Neural progenitor cell (in vitro differentiated cells): ENCODE data around the gene PRCP. TPM values are rescaled to one million over a fixed set of nuclear protein-coding genes. Genes with fewer than 3 reads are reported as not detected.

ENCODE experiments used
- DNase-seq: peaks from one replicate; pipeline ENCODE4 v3.0.0-alpha.2; 2016; ENCODE audit warnings: low spot score
- H2AFZ ChIP-seq: fragments of 200-600 bp; sonication (generic); replicated peaks from 2 replicates; pipeline ENCODE4 v1.6.1; 2016; ENCODE audit warnings: antibody characterized with exemption
- H3F3A ChIP-seq: fragments of 200-600 bp; sonication (generic); 2 replicates; pipeline ENCODE4 v1.6.1; 2016; ENCODE audit warnings: antibody characterized with exemption, low read depth
- H3K27ac ChIP-seq: fragments of 200-600 bp; sonication (generic); 2 replicates; pipeline ENCODE4 v1.5.1; 2016; ENCODE audit warnings: mild to moderate bottlenecking
- H3K27me3 ChIP-seq: fragments of 200-600 bp; sonication (generic); 2 replicates; pipeline ENCODE4 v1.6.1; 2016; ENCODE audit warnings: mild to moderate bottlenecking, moderate library complexity
- H3K36me3 ChIP-seq: fragments of 200-600 bp; sonication (generic); 2 replicates; pipeline ENCODE4 v1.5.1; 2016
- H3K4me1 ChIP-seq: fragments of 200-600 bp; sonication (generic); 2 replicates; pipeline ENCODE4 v1.6.1; 2016; ENCODE audit warnings: mixed run types
- H3K4me2 ChIP-seq: fragments of 200-600 bp; sonication (generic); 2 replicates; pipeline ENCODE4 v1.6.1; 2016
- H3K4me3 ChIP-seq: fragments of 200-600 bp; sonication (generic); 2 replicates; pipeline ENCODE4 v1.5.1; 2016
- H3K79me2 ChIP-seq: fragments of 200-600 bp; sonication (generic); 2 replicates; pipeline ENCODE4 v1.6.1; 2016; ENCODE audit warnings: low read depth
- H3K9ac ChIP-seq: fragments of 200-600 bp; sonication (generic); 2 replicates; pipeline ENCODE4 v1.6.1; 2016
- H3K9me3 ChIP-seq: fragments of 200-600 bp; sonication (generic); 2 replicates; pipeline ENCODE4 v1.5.1; 2016; ENCODE audit warnings: low read depth
- H4K20me1 ChIP-seq: fragments of 200-600 bp; sonication (generic); 2 replicates; pipeline ENCODE4 v1.6.1; 2016; ENCODE audit warnings: low read depth
- H3K27ac Mint-ChIP-seq: 3 replicates; pipeline ENCODE4 v1.8.0; 2021; ENCODE audit warnings: mixed read lengths
- H3K27me3 Mint-ChIP-seq: 2 replicates; pipeline ENCODE4 v1.8.0; 2022; ENCODE audit warnings: low read depth, mild to moderate bottlenecking, inconsistent platforms, moderate library complexity, mixed read lengths; ENCODE audit not compliant: insufficient read depth
- H3K36me3 Mint-ChIP-seq: 3 replicates; pipeline ENCODE4 v1.8.0; 2021; ENCODE audit warnings: mixed read lengths
- H3K4me1 Mint-ChIP-seq: 3 replicates; pipeline ENCODE4 v1.8.0; 2021; ENCODE audit warnings: mixed read lengths
- H3K4me3 Mint-ChIP-seq: 3 replicates; pipeline ENCODE4 v1.8.0; 2021; ENCODE audit warnings: mild to moderate bottlenecking, moderate library complexity, mixed read lengths
- H3K9me3 Mint-ChIP-seq: 3 replicates; pipeline ENCODE4 v1.8.0; 2020; ENCODE audit warnings: mixed read lengths
- CTCF ChIP-seq: fragments of 200-600 bp; sonication (generic); IDR thresholded peaks from 2 replicates; pipeline ENCODE4 v1.5.1; 2017; ENCODE audit warnings: antibody characterized with exemption, mild to moderate bottlenecking
- EZH2 ChIP-seq: fragments of 200-600 bp; sonication (generic); IDR thresholded peaks from 2 replicates; pipeline ENCODE4 v1.6.1; 2017; ENCODE audit warnings: antibody characterized with exemption, mild to moderate bottlenecking, moderate library complexity
- EZH2phosphoT487 ChIP-seq: fragments of 200-600 bp; sonication (generic); IDR thresholded peaks from 2 replicates; pipeline ENCODE4 v1.6.1; 2017; ENCODE audit warnings: antibody characterized with exemption
- total RNA-seq: library from RNA; depleted of rRNA; stranded (reverse); fragments of >200 nt; gene quantifications from 2 replicates; pipeline ENCODE4 v1.2.3, GENCODE V29; 2015; ENCODE audit warnings: low replicate concordance

Gene PRCP
- total RNA-seq, 1 donor from 2014 or later = 67.4 TPM

- Histone ChIP-seq H3K27me3 (no peaks in the 10 kb centered on the region), H3K36me3 (no peaks in the 10 kb centered on the region), H3K27ac (no peak overlapping the region), H2AFZ (no peak overlapping the region), H3K4me2 (no peak overlapping the region), H3K4me1 (peaks cover 11% of the 10 kb centered on the region), H3K9me3 (no peaks in the 10 kb centered on the region), H3K9ac (no peak overlapping the region), H3K4me3 (no peak overlapping the region), H3F3A (peaks cover 8% of the 10 kb centered on the region), H3K79me2 (peaks cover 25% of the 10 kb centered on the region), H4K20me1 (no peaks in the 10 kb centered on the region)
- H3K36me3 Mint-ChIP-seq = no peaks in the 10 kb centered on the region
- no peaks in the 10 kb centered on the region for H3K9me3 Mint-ChIP-seq
- TF ChIP-seq CTCF (no peak), EZH2 (no peak), EZH2phosphoT487 (no peak)
- H3K4me1 Mint-ChIP-seq = peaks cover 18% of the 10 kb centered on the region
- H3K27ac Mint-ChIP-seq = no peak overlapping the region
- H3K27me3 Mint-ChIP-seq = no peaks in the 10 kb centered on the region
- no peak overlapping the region for H3K4me3 Mint-ChIP-seq
- no peak for DNase-seq
Observed at GRCh38 chr11:82896183-82896582, 4.0 kb downstream of the PRCP start.

- no peaks in the 10 kb centered on the region for H3K27me3 Mint-ChIP-seq
- H3K4me1 ChIP-seq = peaks cover 11% of the 10 kb centered on the region
- TF ChIP-seq EZH2phosphoT487 = no peak
- no peak for TF ChIP-seq EZH2
- no peak for TF ChIP-seq CTCF
- no peaks in the 10 kb centered on the region for H3K9me3 ChIP-seq
- H3K36me3 ChIP-seq = no peaks in the 10 kb centered on the region
- H3K4me2 ChIP-seq = no peak overlapping the region
- H3K27ac Mint-ChIP-seq = no peak overlapping the region
- H3K27me3 ChIP-seq = no peaks in the 10 kb centered on the region
- H2AFZ ChIP-seq = no peak overlapping the region
- H3K4me3 Mint-ChIP-seq = no peak overlapping the region
- no peak overlapping the region for H3K4me3 ChIP-seq
- H4K20me1 ChIP-seq = no peaks in the 10 kb centered on the region
- H3F3A ChIP-seq = peaks cover 2% of the 10 kb centered on the region
- H3K79me2 ChIP-seq = peaks cover 25% of the 10 kb centered on the region
- H3K9me3 Mint-ChIP-seq = no peaks in the 10 kb centered on the region
- DNase-seq = no peak
- H3K36me3 Mint-ChIP-seq = no peaks in the 10 kb centered on the region
- peaks cover 18% of the 10 kb centered on the region for H3K4me1 Mint-ChIP-seq
- no peak overlapping the region for H3K27ac ChIP-seq
- no peak overlapping the region for H3K9ac ChIP-seq
Observed at GRCh38 chr11:82895437-82896091, 4.7 kb downstream of the PRCP start.

- no peaks in the 10 kb centered on the region for H3K9me3 ChIP-seq
- H3K79me2 ChIP-seq = peaks cover 4% of the 10 kb centered on the region
- TF ChIP-seq EZH2phosphoT487 (no peak), CTCF (no peak), EZH2 (no peak)
- no peak overlapping the region for H3K27ac ChIP-seq
- H3K4me3 ChIP-seq = no peak overlapping the region
- no peak overlapping the region for H3K9ac ChIP-seq
- H3K4me1 ChIP-seq = no peaks in the 10 kb centered on the region
- no peaks in the 10 kb centered on the region for H3K36me3 Mint-ChIP-seq
- H4K20me1 ChIP-seq = no peaks in the 10 kb centered on the region
- peaks cover 5% of the 10 kb centered on the region for H3K4me1 Mint-ChIP-seq
- no peaks in the 10 kb centered on the region for H3K36me3 ChIP-seq
- H3K9me3 Mint-ChIP-seq = no peaks in the 10 kb centered on the region
- no peaks in the 10 kb centered on the region for H3K27me3 Mint-ChIP-seq
- no peak overlapping the region for H2AFZ ChIP-seq
- no peak overlapping the region for H3K4me2 ChIP-seq
- H3K4me3 Mint-ChIP-seq = no peak overlapping the region
- no peaks in the 10 kb centered on the region for H3F3A ChIP-seq
- no peak overlapping the region for H3K27ac Mint-ChIP-seq
- DNase-seq = no peak
- no peaks in the 10 kb centered on the region for H3K27me3 ChIP-seq
Observed at GRCh38 chr11:82892611-82893169, 7.5 kb downstream of the PRCP start.
